ENCODE results near the gene METTL25. TPM values are rescaled to one million over a fixed set of nuclear protein-coding genes. Genes with fewer than 3 reads are reported as not detected.

METTL25 gene
- total and polyA plus RNA-seq, 2 of the 8 experiments (the other 6 are each of a cell fraction or from before 2014, with no cell fraction given), result 2.4 to 8.3 TPM

GRCh38 chr12:82440885-82441284 lies 82.6 kb downstream of the METTL25 start:
- no peak overlapping the region for H3K4ac ChIP-seq (replicated peaks; ENCODE audit: insufficient read length, low read depth, low read length)
- POLR2A ChIA-PET (ENCODE audit: partially characterized antibody), result no interaction called here
- H2AK5ac ChIP-seq (ENCODE audit: low read depth, low read length), result no peak overlapping the region
- TF ChIP-seq BRCA1 (IDR thresholded peaks at IDR 0.05; ENCODE audit: low read depth, low read length) (no peak), CEBPB (IDR thresholded peaks at IDR 0.05; ENCODE audit: low read depth, low read length) (no peak)
- H2BK5ac ChIP-seq (ENCODE audit: low read depth, low read length), result no peak overlapping the region
- H3K9ac ChIP-seq (replicated peaks in 1 of 4; ENCODE audit: extremely low read depth in 1 of 4, low read depth in 3 of 4, low read length in 3 of 4), result no peak overlapping the region
- H2BK12ac ChIP-seq (ENCODE audit: low read depth, low read length), result no peak overlapping the region
- no peak overlapping the region for H3K4me3 ChIP-seq (ENCODE audit: extremely low read depth in 1 of 4, insufficient read depth in 2 of 4, low read depth in 3 of 4, low read length in 4 of 4)
- H3K56ac ChIP-seq (replicated peaks; ENCODE audit: insufficient read length, low read depth, low read length), result no peak overlapping the region
- H3K27ac ChIP-seq (ENCODE audit: low read depth, low read length), result no peak overlapping the region
- WGBS, 2 experiments (ENCODE audit: extremely low coverage in 1 of 2, insufficient coverage in 1 of 2, insufficient read length in 1 of 2, insufficient replicate concordance in 2 of 2, low coverage in 1 of 2, low lambda C conversion rate in 2 of 2, missing lambda C conversion rate in 1 of 2), result 90% methylated on average over 1 of the region's 1 CpG; no CpG with 5 or more reads in 1 of the 2 experiments
- CTCF ChIA-PET (ENCODE audit: partially characterized antibody), result interaction anchor here (0.7 kb wide), 1 partner anchor 1370 kb away, joined by 3 read pairs; no protein-coding TSS in a partner anchor
- DNase-seq (ENCODE audit: low read depth in 1 of 2, low spot score in 2 of 2) (no peak), FAIRE-seq (no peak)
- no peaks in the 10 kb centered on the region for H3K79me1 ChIP-seq (ENCODE audit: low read depth, low read length)
- peaks cover 0 to 3% of the 10 kb centered on the region in 2 experiments; a peak in 1 of 4 replicates for H3K9me3 ChIP-seq (ENCODE audit: insufficient read depth in 2 of 2, low read depth in 1 of 2, low read length in 1 of 2)
- no peak overlapping the region for H4K91ac ChIP-seq (replicated peaks; ENCODE audit: insufficient read length, low read length)
- no peak overlapping the region for H4K8ac ChIP-seq (ENCODE audit: extremely low read depth, insufficient read depth, low read length)
- no peak overlapping the region for H2BK20ac ChIP-seq (ENCODE audit: low read length)
- no peaks in the 10 kb centered on the region for H4K20me1 ChIP-seq (replicated peaks in 1 of 2; ENCODE audit: control insufficient read depth in 1 of 2, insufficient read depth in 2 of 2, low read length in 2 of 2)
- H3K14ac ChIP-seq (ENCODE audit: insufficient read length), result no peak overlapping the region
- no peak overlapping the region for H3K18ac ChIP-seq (ENCODE audit: extremely low read depth, low read length)
- no peaks in the 10 kb centered on the region for H3K27me3 ChIP-seq (replicated peaks in 1 of 4; ENCODE audit: control insufficient read depth in 3 of 4, extremely low read depth in 1 of 4, insufficient read depth in 3 of 4, low read length in 3 of 4)
- H4K5ac ChIP-seq (ENCODE audit: insufficient read length, low read depth, low read length), result no peak overlapping the region
- H3K4me1 ChIP-seq (replicated peaks in 1 of 4; ENCODE audit: control insufficient read depth in 3 of 4, insufficient read depth in 4 of 4, low read length in 3 of 4), result no peaks in the 10 kb centered on the region
- H3K4me2 ChIP-seq (ENCODE audit: insufficient read depth in 1 of 2, low read depth in 2 of 2, low read length in 2 of 2), result no peak overlapping the region
- H2BK15ac ChIP-seq (ENCODE audit: low read length), result no peak overlapping the region
- no peak overlapping the region for H2AFZ ChIP-seq (ENCODE audit: low read length)
- H3K79me2 ChIP-seq (ENCODE audit: control insufficient read depth in 1 of 2, insufficient read depth in 2 of 2, low read length in 2 of 2), result no peaks in the 10 kb centered on the region
- no peaks in the 10 kb centered on the region for H3K23me2 ChIP-seq (ENCODE audit: low read depth, low read length)
- peaks cover 0 to 7% (median 0%) of the 10 kb centered on the region in 4 experiments; a peak in 1 of 8 replicates for H3K36me3 ChIP-seq (ENCODE audit: control insufficient read depth in 2 of 4, insufficient read depth in 4 of 4, low read length in 3 of 4)
- no peak overlapping the region for H2BK120ac ChIP-seq (replicated peaks; ENCODE audit: low read depth, low read length)
- no peak overlapping the region for H3K23ac ChIP-seq (ENCODE audit: insufficient read length)
